KOPT-K1 (cell line): ENCODE results near the gene CCSER1.
"Not testable (repeated sequence)": the region's sequence is repeated elsewhere in the genome, so short reads cannot be mapped to it uniquely, and the experiment has no call there.

Experiments used
- H3K27ac ChIP-seq: fragments of 200-600 bp; sonication (generic); 2 replicates; pipeline ENCODE4 v1.5.1; 2016; ENCODE audit warnings: antibody characterized with exemption, mild to moderate bottlenecking, low read depth, low read length; ENCODE audit not compliant: poor library complexity, severe bottlenecking
- H3K36me3 ChIP-seq: fragments of 200-600 bp; sonication (generic); 2 replicates; pipeline ENCODE4 v1.5.1; 2017; ENCODE audit warnings: antibody characterized with exemption, mild to moderate bottlenecking, low read length, moderate library complexity; ENCODE audit not compliant: insufficient read depth
- H3K9me3 ChIP-seq: fragments of 200-600 bp; sonication (generic); 2 replicates; pipeline ENCODE4 v1.5.1; 2017; ENCODE audit warnings: antibody characterized with exemption, low read length, mild to moderate bottlenecking; ENCODE audit not compliant: insufficient read depth, poor library complexity, severe bottlenecking

The CCSER1 gene

GRCh38 chr4:91111556-91111955, 984.4 kb downstream of the CCSER1 start:
- no peaks in the 10 kb centered on the region for H3K36me3 ChIP-seq
- no peaks in the 10 kb centered on the region for H3K9me3 ChIP-seq
- no peak overlapping the region for H3K27ac ChIP-seq

- no peak overlapping the region for H3K27ac ChIP-seq
- H3K9me3 ChIP-seq = no peaks in the 10 kb centered on the region
- H3K36me3 ChIP-seq = no peaks in the 10 kb centered on the region
Observed at GRCh38 chr4:91113130-91113706, 986.0 kb downstream of the CCSER1 start.

DNA sequence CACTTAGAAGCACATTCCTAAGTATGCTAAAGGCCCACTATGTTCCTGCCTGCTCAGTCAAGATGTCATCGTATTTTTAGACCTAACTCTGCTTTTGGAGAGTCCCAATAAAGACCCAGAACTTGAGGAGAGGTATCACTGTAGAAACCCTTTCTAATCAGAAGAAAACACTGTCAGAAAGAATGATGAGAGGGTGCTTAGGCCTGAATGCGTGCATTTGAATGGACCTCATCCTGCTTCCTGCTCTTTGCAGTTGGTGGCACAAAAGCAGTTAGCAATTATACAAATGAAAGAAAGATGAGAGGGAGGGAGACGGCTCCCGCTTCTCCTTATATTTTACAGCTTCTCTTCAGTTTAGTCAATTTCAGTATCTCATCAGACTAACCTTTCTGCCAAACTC, 987.2 kb downstream of the CCSER1 start:
- Histone ChIP-seq H3K27ac (no peak overlapping the region), H3K9me3 (no peaks in the 10 kb centered on the region), H3K36me3 (no peaks in the 10 kb centered on the region)

- Histone ChIP-seq H3K36me3 (no peaks in the 10 kb centered on the region), H3K9me3 (no peaks in the 10 kb centered on the region), H3K27ac (no peak overlapping the region)
Observed at GRCh38 chr4:91116861-91117260, 989.7 kb downstream of the CCSER1 start.

DNA sequence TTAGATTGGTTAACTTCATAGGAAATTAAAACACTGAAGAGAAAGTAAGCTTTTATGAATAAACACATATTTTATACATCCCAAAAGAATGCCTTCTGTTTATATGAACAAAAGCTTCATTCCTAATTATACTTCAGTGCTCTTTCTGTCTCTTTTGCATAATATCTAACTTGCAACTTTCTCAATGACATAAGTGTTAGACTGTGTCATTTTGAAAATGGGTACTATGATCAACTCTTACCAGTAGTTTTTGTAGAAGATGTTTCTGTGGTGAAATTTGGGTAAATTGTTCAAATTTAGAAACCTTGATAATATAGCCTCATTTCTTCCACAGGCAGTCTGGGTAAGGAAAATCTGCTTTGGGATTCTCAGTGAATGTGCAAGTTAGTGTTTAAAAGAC, 991.4 kb downstream of the CCSER1 start:
- H3K9me3 ChIP-seq = no peaks in the 10 kb centered on the region
- no peak overlapping the region for H3K27ac ChIP-seq
- no peaks in the 10 kb centered on the region for H3K36me3 ChIP-seq

DNA sequence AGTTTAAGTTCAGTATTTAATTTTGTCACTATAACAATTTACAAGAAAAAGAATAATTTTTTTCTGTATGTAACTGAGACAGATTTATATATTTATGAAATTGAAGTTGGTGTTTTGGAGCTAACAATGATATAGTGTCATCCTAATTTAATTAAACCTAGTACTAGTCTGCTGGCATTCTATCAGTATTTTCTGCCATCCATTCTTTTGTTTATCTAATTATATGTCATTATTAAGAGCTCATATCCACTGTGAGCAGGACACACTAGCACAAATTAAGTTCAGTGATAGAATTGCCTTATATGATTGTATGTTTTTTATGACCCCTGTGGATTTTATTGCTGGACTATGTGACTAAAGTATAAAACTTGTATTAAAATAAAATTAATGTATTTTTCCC, 996.5 kb downstream of the CCSER1 start:
- no peaks in the 10 kb centered on the region for H3K9me3 ChIP-seq
- H3K27ac ChIP-seq = no peak overlapping the region
- no peaks in the 10 kb centered on the region for H3K36me3 ChIP-seq

DNA sequence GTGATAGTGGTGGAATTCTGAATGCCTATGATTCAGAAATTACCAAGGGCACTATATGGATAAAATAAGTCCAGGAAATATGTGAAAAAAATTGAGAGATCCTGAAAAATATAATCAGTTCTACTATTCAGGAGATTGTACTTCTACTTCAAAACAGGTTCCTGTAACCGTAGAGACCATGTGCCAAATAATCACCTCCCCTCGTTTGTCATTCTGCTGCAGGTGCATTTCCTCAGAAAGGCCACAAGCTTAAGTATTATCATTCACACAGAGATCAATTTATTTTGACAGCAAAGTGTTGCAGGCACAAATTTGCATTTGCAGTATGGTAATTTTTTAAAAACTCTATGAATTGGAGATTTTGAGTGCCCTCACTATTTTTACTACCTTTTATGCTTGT, 1000.0 kb downstream of the CCSER1 start:
- H3K36me3 ChIP-seq = no peaks in the 10 kb centered on the region

DNA sequence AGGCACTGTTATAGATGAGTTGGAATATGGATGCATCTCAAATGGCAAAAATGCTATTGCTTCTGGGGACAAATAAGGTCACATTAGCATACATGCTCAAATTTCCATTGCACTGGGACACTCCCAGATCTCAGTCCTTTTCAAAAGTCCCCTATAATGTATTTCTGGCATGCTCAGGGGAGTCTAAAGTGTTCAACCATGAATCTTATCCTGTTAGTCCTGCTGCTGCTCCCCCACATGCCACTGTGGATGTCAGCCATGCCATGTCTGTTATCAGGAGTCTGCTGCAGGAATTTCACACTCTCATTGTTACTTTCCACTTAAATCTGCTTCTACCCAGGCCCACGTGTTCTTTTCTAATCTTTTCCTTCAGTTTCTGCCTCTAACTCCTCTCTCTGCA, 1000.6 kb downstream of the CCSER1 start:
- Histone ChIP-seq H3K36me3 (no peaks in the 10 kb centered on the region), H3K9me3 (no peaks in the 10 kb centered on the region), H3K27ac (no peak overlapping the region)

More for the DNA sequence above, 1000.0 kb downstream of the CCSER1 start:
- Histone ChIP-seq H3K9me3 (no peaks in the 10 kb centered on the region), H3K27ac (no peak overlapping the region)

- H3K36me3 ChIP-seq = no peaks in the 10 kb centered on the region
- no peaks in the 10 kb centered on the region for H3K9me3 ChIP-seq
- no peak overlapping the region for H3K27ac ChIP-seq
Observed at GRCh38 chr4:91128519-91128918, 1001.3 kb downstream of the CCSER1 start.

DNA sequence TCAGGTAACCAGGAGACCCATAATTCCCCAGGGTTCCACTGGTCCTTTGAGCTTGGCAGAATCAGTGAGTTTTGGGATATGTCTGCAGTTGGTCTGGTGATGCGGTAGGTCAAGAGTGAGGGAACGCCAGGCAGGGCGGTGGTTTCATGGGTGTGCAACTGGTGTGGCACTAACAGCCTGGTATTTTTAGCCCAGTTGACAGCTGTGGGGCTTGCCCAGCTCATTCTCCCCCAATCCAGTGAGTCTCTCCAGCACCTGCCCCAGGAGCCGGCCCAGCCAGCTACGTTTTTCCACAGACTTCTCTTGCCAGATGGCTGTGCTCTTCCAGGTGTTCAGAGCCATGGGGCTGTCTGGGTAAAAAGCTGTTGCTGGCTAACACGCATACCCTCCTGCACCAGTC, 1019.9 kb downstream of the CCSER1 start:
- Histone ChIP-seq H3K27ac (no peak overlapping the region), H3K36me3 (no peaks in the 10 kb centered on the region), H3K9me3 (no peaks in the 10 kb centered on the region)

DNA sequence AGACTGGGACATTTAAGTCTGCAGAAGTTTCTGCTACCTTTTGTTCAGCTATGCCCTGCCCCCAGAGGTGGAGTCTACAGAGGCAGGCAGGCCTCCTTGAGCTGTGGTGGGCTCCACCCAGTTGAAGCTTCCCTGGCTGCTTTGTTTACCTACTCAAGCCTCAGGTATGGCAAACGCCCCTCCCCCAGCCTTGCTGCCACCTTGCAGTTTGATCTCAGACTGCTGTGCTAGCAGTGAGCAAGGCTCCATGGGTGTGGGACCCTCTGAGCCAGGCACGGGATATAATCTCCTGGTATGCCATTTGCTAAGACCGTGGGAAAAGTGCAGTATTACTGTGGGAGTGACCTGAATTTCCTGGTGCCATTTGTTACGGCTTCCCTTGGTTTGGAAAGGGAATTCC, 1026.8 kb downstream of the CCSER1 start:
- not testable (repeated sequence) for H3K36me3 ChIP-seq, H3K9me3 ChIP-seq

GRCh38 chr4:91167864-91168653, 1040.9 kb downstream of the CCSER1 start:
- not testable (repeated sequence) for H3K27ac ChIP-seq, H3K36me3 ChIP-seq, H3K9me3 ChIP-seq

More for the DNA sequence above, 1026.8 kb downstream of the CCSER1 start:
- not testable (repeated sequence) for H3K27ac ChIP-seq

DNA sequence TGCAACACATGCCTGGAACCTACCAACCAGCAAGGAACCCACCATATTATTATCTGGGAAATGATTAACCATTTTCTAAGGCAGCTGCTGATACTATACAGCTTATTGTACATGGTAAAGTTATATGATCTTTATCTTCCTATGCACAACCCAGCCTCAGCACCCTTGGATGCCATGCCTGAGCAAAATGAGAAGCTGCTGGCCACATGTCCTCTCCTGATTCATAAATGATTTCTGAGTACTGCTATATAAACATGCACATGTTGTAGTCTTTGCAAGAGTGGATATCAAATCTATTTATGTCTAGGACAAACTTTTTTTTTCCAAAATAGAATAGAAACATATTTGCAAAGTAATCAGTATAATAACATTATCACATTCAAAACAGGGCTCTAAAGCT, 1043.6 kb downstream of the CCSER1 start:
- Histone ChIP-seq H3K36me3 (no peaks in the 10 kb centered on the region), H3K27ac (no peak overlapping the region)

GRCh38 chr4:91171217-91171616, 1044.0 kb downstream of the CCSER1 start:
- H3K9me3 ChIP-seq = no peaks in the 10 kb centered on the region
- H3K36me3 ChIP-seq = no peaks in the 10 kb centered on the region
- H3K27ac ChIP-seq = no peak overlapping the region

More for the DNA sequence above, 1043.6 kb downstream of the CCSER1 start:
- H3K9me3 ChIP-seq = no peaks in the 10 kb centered on the region

GRCh38 chr4:91185061-91185460, 1057.9 kb downstream of the CCSER1 start:
- H3K27ac ChIP-seq, H3K9me3 ChIP-seq, H3K36me3 ChIP-seq: not testable (repeated sequence)

- Histone ChIP-seq H3K9me3 (no peaks in the 10 kb centered on the region), H3K36me3 (no peaks in the 10 kb centered on the region), H3K27ac (no peak overlapping the region)
Observed at GRCh38 chr4:91198951-91199350, 1071.8 kb downstream of the CCSER1 start.
